Measurements from ENCODE around the gene LST1. TPM values are rescaled to one million over a fixed set of nuclear protein-coding genes. Genes with fewer than 3 reads are reported as not detected.

The LST1 gene
- total RNA-seq, 1 experiment from 2014 or later = 0.66 TPM

- peaks cover 17% of the 10 kb centered on the region for H3K36me3 Mint-ChIP-seq
- peaks cover 9% of the 10 kb centered on the region for H3K4me1 Mint-ChIP-seq
- H3K9me3 Mint-ChIP-seq = no peaks in the 10 kb centered on the region
- H3K27ac Mint-ChIP-seq = no peak overlapping the region
- H3K4me3 Mint-ChIP-seq = no peak overlapping the region
- DNase-seq (ENCODE audit: low spot score) (no peak), ATAC-seq (no peak)
- H3K27me3 Mint-ChIP-seq (ENCODE audit: low read depth) = no peaks in the 10 kb centered on the region; the same call in 1 of the 2 replicates
- TF ChIP-seq ZNF396 (CRISPR knock-in tag; IDR thresholded peaks at IDR 0.05; ENCODE audit: borderline replicate concordance) (no peak), TP53 (CRISPR knock-in tag; IDR thresholded peaks at IDR 0.05) (no peak), FOXK1 (CRISPR knock-in tag; IDR thresholded peaks at IDR 0.05) (no peak), ZNF416 (CRISPR knock-in tag; IDR thresholded peaks at IDR 0.05) (no peak), ZNF263 (CRISPR knock-in tag; IDR thresholded peaks at IDR 0.05; ENCODE audit: low read depth) (no peak), PRDM15 (CRISPR knock-in tag; IDR thresholded peaks at IDR 0.05) (no peak)
- CTCF ChIA-PET = interaction anchor here (0.9 to 1.4 kb wide), 4 partner anchors 12 to 40 kb away, joined by 3 to 4 read pairs (median 4); partner anchors contain the start of genes ATP6V1G2 and LST1
- POLR2A ChIA-PET = interaction anchor here (1.3 kb wide), 1 partner anchor 23 kb away, joined by 3 read pairs; no protein-coding TSS in a partner anchor
These were observed 27.8 kb upstream of the LST1 start for GRCh38 chr6:31558318-31558625.

- H3K4me1 Mint-ChIP-seq = peaks cover 9% of the 10 kb centered on the region
- no peak overlapping the region for H3K27ac Mint-ChIP-seq
These were observed 27.2 kb upstream of the LST1 start for GRCh38 chr6:31558631-31559500.

DNA sequence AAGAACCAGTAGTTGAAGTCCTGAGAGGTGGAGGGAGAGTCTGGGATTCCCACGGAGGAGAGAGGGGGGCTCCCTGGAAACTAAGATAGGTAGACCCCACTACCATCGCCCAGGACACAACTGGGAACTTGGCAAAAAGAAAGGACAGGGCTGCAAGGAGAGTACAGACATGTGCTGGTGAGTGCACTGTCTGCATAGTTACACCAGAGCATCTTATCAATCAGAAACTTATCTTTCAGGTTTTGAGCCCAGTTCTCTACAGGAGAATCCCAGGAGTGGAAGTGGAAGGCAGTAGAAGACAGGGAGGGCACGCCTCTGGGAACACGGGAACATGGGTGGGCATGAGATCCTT is 26.5 kb upstream of the LST1 start:
- H3K36me3 Mint-ChIP-seq = peaks cover 16% of the 10 kb centered on the region
- DNase-seq (ENCODE audit: low spot score) (no peak), ATAC-seq (no peak)
- H3K4me1 Mint-ChIP-seq = peaks cover 9% of the 10 kb centered on the region
- ChIA-PET CTCF (interaction anchor here (1.0 kb wide), 1 partner anchor 21 kb away, joined by 4 read pairs; no protein-coding TSS in a partner anchor), POLR2A (interaction anchor here (1.6 kb wide), 1 partner anchor 18 kb away, joined by 4 read pairs; the partner anchor contains the start of gene DDX39B)
- H3K27me3 Mint-ChIP-seq (ENCODE audit: low read depth) = no peaks in the 10 kb centered on the region; the same call in 1 of the 2 replicates
- no peaks in the 10 kb centered on the region for H3K9me3 Mint-ChIP-seq
- H3K4me3 Mint-ChIP-seq = no peak overlapping the region
- H3K27ac Mint-ChIP-seq = peak overlapping the region; percentile 37; the same call in 1 of the 2 replicates
- no peak for TF ChIP-seq NR1H2 (CRISPR knock-in tag; IDR thresholded peaks at IDR 0.05)
- no peak for TF ChIP-seq ZNF281 (CRISPR knock-in tag; IDR thresholded peaks at IDR 0.05)
- TF ChIP-seq, protein P1, sequence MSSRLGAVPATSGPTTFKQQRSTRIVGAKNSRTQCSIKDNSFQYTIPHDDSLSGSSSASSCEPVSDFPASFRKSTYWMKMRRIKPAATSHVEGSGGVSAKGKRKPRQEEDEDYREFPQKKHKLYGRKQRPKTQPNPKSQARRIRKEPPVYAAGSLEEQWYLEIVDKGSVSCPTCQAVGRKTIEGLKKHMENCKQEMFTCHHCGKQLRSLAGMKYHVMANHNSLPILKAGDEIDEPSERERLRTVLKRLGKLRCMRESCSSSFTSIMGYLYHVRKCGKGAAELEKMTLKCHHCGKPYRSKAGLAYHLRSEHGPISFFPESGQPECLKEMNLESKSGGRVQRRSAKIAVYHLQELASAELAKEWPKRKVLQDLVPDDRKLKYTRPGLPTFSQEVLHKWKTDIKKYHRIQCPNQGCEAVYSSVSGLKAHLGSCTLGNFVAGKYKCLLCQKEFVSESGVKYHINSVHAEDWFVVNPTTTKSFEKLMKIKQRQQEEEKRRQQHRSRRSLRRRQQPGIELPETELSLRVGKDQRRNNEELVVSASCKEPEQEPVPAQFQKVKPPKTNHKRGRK (CRISPR knock-in tag; IDR thresholded peaks at IDR 0.05; ENCODE audit: borderline replicate concordance) = no peak
- TF ChIP-seq, protein P2, sequence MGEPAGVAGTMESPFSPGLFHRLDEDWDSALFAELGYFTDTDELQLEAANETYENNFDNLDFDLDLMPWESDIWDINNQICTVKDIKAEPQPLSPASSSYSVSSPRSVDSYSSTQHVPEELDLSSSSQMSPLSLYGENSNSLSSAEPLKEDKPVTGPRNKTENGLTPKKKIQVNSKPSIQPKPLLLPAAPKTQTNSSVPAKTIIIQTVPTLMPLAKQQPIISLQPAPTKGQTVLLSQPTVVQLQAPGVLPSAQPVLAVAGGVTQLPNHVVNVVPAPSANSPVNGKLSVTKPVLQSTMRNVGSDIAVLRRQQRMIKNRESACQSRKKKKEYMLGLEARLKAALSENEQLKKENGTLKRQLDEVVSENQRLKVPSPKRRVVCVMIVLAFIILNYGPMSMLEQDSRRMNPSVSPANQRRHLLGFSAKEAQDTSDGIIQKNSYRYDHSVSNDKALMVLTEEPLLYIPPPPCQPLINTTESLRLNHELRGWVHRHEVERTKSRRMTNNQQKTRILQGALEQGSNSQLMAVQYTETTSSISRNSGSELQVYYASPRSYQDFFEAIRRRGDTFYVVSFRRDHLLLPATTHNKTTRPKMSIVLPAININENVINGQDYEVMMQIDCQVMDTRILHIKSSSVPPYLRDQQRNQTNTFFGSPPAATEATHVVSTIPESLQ (CRISPR knock-in tag; IDR thresholded peaks at IDR 0.05) = no peak
- no peak for TF ChIP-seq FOXK1 (CRISPR knock-in tag; IDR thresholded peaks at IDR 0.05)
- TF ChIP-seq, protein P3, sequence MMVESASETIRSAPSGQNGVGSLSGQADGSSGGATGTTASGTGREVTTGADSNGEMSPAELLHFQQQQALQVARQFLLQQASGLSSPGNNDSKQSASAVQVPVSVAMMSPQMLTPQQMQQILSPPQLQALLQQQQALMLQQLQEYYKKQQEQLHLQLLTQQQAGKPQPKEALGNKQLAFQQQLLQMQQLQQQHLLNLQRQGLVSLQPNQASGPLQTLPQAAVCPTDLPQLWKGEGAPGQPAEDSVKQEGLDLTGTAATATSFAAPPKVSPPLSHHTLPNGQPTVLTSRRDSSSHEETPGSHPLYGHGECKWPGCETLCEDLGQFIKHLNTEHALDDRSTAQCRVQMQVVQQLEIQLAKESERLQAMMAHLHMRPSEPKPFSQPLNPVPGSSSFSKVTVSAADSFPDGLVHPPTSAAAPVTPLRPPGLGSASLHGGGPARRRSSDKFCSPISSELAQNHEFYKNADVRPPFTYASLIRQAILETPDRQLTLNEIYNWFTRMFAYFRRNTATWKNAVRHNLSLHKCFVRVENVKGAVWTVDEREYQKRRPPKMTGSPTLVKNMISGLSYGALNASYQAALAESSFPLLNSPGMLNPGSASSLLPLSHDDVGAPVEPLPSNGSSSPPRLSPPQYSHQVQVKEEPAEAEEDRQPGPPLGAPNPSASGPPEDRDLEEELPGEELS (CRISPR knock-in tag; IDR thresholded peaks at IDR 0.05) = no peak
- TF ChIP-seq RELA (CRISPR knock-in tag; IDR thresholded peaks at IDR 0.05; ENCODE audit: borderline replicate concordance) = no peak
- TF ChIP-seq CBFB (CRISPR knock-in tag; IDR thresholded peaks at IDR 0.05; ENCODE audit: low read depth) = no peak
- TF ChIP-seq ESRRA (CRISPR knock-in tag; IDR thresholded peaks at IDR 0.05; ENCODE audit: borderline replicate concordance) = no peak
- TF ChIP-seq OVOL2 (CRISPR knock-in tag; IDR thresholded peaks at IDR 0.05; ENCODE audit: borderline replicate concordance) = no peak
- no peak for TF ChIP-seq CREB1 (CRISPR knock-in tag; IDR thresholded peaks at IDR 0.05)
- no peak for TF ChIP-seq SMAD3 (CRISPR knock-in tag; IDR thresholded peaks at IDR 0.05; ENCODE audit: borderline replicate concordance)
- TF ChIP-seq MYBL2 (CRISPR knock-in tag; IDR thresholded peaks at IDR 0.05) = no peak

More at GRCh38 chr6:31558631-31559500, 27.2 kb upstream of the LST1 start:
- DNase-seq (ENCODE audit: low spot score) (no peak), ATAC-seq (no peak)
- ChIA-PET CTCF (interaction anchor here (0.9 to 1.4 kb wide), 5 partner anchors 12 to 40 kb away, joined by 3 to 4 read pairs (median 4); partner anchors contain the start of genes ATP6V1G2 and LST1), POLR2A (interaction anchor here (1.3 to 1.6 kb wide), 2 partner anchors 17 to 22 kb away, joined by 3 to 4 read pairs; partner anchors contain the start of gene DDX39B)
- H3K9me3 Mint-ChIP-seq = no peaks in the 10 kb centered on the region
- H3K4me3 Mint-ChIP-seq = no peak overlapping the region
- no peak for TF ChIP-seq ETV6 (CRISPR knock-in tag; IDR thresholded peaks at IDR 0.05)
- H3K36me3 Mint-ChIP-seq = peaks cover 17% of the 10 kb centered on the region
- H3K27me3 Mint-ChIP-seq (ENCODE audit: low read depth) = no peaks in the 10 kb centered on the region; the same call in 1 of the 2 replicates

All from WTC11 (cell line).